GM18858 (cell line): ENCODE measurements around the gene CDK16.

ENCODE experiments used
- ATAC-seq: cut with Tn5 transposase; IDR thresholded peaks from one replicate; pipeline ENCODE4 v1.9.1; 2021; ENCODE audit not compliant: unreplicated experiment

CDK16 gene

GRCh38 chrX:47206316-47206715 lies 12.2 kb upstream of the CDK16 start:
- no peak for ATAC-seq

- no peak for ATAC-seq
Measured at GRCh38 chrX:47208108-47208507, 10.4 kb upstream of the CDK16 start.

- ATAC-seq = no peak
Measured at GRCh38 chrX:47209508-47210238, 8.8 kb upstream of the CDK16 start.

GRCh38 chrX:47210661-47211425 lies 7.6 kb upstream of the CDK16 start:
- ATAC-seq = no peak

- no peak for ATAC-seq
Measured at GRCh38 chrX:47212381-47213293, 5.8 kb upstream of the CDK16 start.

- no peak for ATAC-seq
Measured at GRCh38 chrX:47214435-47215077, 3.9 kb upstream of the CDK16 start.

- no peak for ATAC-seq
Measured at GRCh38 chrX:47215291-47215900, 3.1 kb upstream of the CDK16 start.

- no peak for ATAC-seq
Measured at GRCh38 chrX:47216393-47216925, 2.0 kb upstream of the CDK16 start.

GRCh38 chrX:47217121-47217851 lies 1.2 kb upstream of the CDK16 start:
- ATAC-seq = no peak

- ATAC-seq = peak; percentile 84
Measured at GRCh38 chrX:47217852-47218279, 615 bp upstream of the CDK16 start.

- no peak for ATAC-seq
Measured at GRCh38 chrX:47218920-47219815, 687 bp downstream of the CDK16 start.

- no peak for ATAC-seq
Measured at GRCh38 chrX:47221756-47222155, 3.3 kb downstream of the CDK16 start.

GRCh38 chrX:47222751-47223350 lies 4.4 kb downstream of the CDK16 start:
- ATAC-seq = no peak

- no peak for ATAC-seq
Measured at GRCh38 chrX:47223476-47224250, 5.2 kb downstream of the CDK16 start.

- ATAC-seq = no peak
Measured at GRCh38 chrX:47224266-47224895, 5.9 kb downstream of the CDK16 start.

GRCh38 chrX:47224896-47225290 lies 6.4 kb downstream of the CDK16 start:
- ATAC-seq = no peak

- no peak for ATAC-seq
Measured at GRCh38 chrX:47226071-47226470, 7.6 kb downstream of the CDK16 start.
